Erythroblast (primary cell): ENCODE data around the gene FJX1.
"Not testable (repeated sequence)": the region's sequence is repeated elsewhere in the genome, so short reads cannot be mapped to it uniquely, and the experiment has no call there.

Experiments
- DNase-seq, 2 experiments: peaks; one replicate each; lab custom pipeline; 2025; lab: John Stamatoyannopoulos, UW
- GATA1 ChIP-seq: IDR thresholded peaks from 2 replicates; pipeline ENCODE4 v1.6.1; 2011; ENCODE audit warnings: low read depth, mild to moderate bottlenecking, control low read depth, low read length, moderate library complexity
- POLR2A ChIP-seq: IDR thresholded peaks from 2 replicates; pipeline ENCODE4 v1.6.1; 2011; ENCODE audit warnings: mild to moderate bottlenecking, low read length

FJX1 gene

GRCh38 chr11:35632301-35632700 lies 14.0 kb downstream of the FJX1 start:
- TF ChIP-seq POLR2A (no peak), GATA1 (no peak)
- no peak for DNase-seq

GRCh38 chr11:35633827-35634423 lies 15.7 kb downstream of the FJX1 start:
- DNase-seq, result no peak
- no peak for TF ChIP-seq POLR2A
- TF ChIP-seq GATA1, result no peak

- TF ChIP-seq GATA1, result no peak
- no peak for TF ChIP-seq POLR2A
- DNase-seq, result no peak
Measured at GRCh38 chr11:35635933-35636332, 17.7 kb downstream of the FJX1 start.

- no peak for DNase-seq
- TF ChIP-seq POLR2A, result no peak
- no peak for TF ChIP-seq GATA1
Measured at GRCh38 chr11:35639591-35640179, 21.4 kb downstream of the FJX1 start.

GRCh38 chr11:35641171-35641897 lies 23.1 kb downstream of the FJX1 start:
- no peak for DNase-seq

GRCh38 chr11:35641964-35642363 lies 23.7 kb downstream of the FJX1 start:
- no peak for DNase-seq
- no peak for TF ChIP-seq GATA1
- TF ChIP-seq POLR2A, result no peak

More at GRCh38 chr11:35641171-35641897, 23.1 kb downstream of the FJX1 start:
- TF ChIP-seq POLR2A (no peak), GATA1 (no peak)

DNA sequence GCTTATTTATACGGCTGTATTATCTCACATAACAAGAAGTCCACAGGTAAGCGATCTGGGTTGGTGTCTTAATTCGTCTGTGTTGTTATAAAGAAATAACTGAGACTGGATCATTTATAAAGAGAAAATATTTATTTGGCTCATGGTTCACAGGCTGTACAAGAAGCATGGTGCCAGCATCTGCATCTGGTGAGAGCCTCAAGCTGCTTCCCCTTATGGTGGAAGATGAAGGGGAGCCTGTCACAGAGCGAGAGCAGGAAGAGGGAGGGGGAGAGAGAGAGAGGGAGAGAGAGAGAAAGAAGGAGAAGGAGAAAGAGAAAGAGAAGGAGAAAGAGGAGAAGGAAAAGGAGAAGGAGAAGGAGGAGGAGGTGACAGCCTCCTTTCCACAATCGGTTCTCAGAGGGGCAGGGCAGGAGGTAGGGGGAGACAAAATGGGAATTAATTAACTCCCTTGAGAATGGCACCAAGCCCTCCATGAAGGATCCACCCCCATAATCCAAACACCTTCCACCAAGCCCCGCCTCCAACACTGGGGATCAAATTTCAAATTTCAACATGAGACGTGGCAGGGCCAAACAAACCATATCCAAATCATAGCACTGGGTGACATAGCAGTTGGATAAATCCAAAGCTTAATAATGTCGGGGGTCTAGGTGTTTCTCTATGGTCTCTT lies 29.3 kb downstream of the FJX1 start:
- no peak for DNase-seq
- TF ChIP-seq GATA1 (no peak), POLR2A (no peak)

DNA sequence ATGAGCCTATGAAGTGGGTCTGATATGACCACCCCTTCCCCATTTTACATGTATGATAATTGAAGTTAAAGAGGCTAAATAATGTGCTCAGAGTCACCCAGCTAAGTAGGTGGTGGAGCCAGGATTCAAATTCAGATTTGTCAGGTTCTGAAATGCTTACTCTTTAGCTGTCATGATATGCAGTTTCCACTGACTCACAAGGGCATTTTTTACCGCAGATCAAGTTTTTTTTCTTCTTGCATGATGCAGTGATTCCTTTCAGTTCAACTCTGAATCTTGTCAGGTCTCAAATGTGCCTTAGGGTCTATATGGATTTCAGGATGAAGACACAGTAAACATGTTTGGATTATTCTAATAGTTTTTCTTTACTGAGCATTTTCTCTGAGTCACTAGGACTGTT lies 31.7 kb downstream of the FJX1 start:
- no peak for DNase-seq
- TF ChIP-seq GATA1 (no peak), POLR2A (no peak)

DNA sequence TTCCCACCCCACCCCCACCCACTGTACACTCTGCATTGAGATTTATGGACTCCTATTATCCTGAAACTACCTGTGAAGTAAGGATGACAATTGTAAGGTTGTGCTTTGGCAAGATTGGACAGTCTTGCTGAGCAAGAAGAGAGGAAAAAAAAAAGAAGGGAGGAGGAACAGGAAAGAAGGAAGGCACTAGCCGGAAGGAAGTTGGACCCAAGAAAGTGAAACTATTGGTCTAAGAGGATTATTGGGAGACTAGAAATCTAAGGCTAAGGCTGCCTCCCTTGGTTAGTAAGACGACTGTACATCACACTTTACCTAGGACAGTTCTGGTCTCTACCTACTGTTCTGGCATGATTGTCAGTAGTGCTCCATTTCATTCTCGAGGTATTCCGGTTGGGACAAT lies 32.2 kb downstream of the FJX1 start:
- no peak for DNase-seq
- TF ChIP-seq GATA1, result no peak

DNA sequence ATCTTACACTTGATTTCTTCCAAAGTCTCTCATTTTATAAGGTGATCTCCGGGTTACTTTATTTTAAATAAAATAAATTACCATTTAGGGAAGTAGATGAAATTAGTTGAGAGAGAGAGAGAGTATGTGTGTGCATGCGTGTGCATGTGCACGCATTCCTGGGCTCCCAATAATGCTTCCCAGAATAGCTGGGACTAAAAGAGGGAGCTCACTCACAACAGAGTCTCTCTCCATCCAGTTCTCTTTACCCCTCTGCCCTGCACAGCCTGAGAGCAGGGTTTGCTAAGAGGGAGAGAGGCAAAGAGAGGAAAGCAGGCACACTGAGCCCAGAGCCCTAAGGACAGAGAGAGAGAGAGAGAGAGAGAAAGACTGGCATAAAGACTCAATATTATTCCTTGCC lies 33.0 kb downstream of the FJX1 start:
- TF ChIP-seq GATA1 (no peak), POLR2A (no peak)
- DNase-seq, result no peak

- not testable (repeated sequence) for DNase-seq
Measured at GRCh38 chr11:35652786-35653185, 34.5 kb downstream of the FJX1 start.

DNA sequence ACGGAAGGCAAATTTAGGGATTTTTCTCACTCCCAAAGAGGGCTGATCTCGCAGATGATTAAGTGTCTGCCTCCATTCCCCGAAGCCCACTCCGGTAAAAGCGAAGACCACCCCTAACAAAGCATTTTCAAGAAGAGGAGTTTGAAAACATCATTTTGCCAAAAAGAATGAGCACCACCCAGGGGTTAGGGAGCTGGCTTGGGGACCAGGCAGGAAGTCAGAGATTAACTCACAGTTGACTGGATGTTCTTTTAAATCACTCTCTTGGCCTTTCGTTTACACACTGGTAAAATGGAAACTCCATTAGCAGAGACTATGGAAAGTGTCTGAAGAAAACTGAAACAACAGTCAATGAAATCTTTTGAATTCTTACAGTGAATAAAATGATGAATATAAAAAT lies 36.5 kb downstream of the FJX1 start:
- no peak for TF ChIP-seq POLR2A
- no peak for TF ChIP-seq GATA1
- no peak for DNase-seq

- TF ChIP-seq GATA1, result no peak
- TF ChIP-seq POLR2A, result no peak
- DNase-seq, result no peak
Measured at GRCh38 chr11:35655254-35655653, 37.0 kb downstream of the FJX1 start.

- TF ChIP-seq POLR2A (no peak), GATA1 (no peak)
- DNase-seq, result no peak
Measured at GRCh38 chr11:35655856-35656255, 37.6 kb downstream of the FJX1 start.
